Osteoblast (primary cell): Measurements from ENCODE around the gene CETP. TPM values are rescaled to one million over a fixed set of nuclear protein-coding genes. Genes with fewer than 3 reads are reported as not detected.

Experiments used
- DNase-seq: peaks from one replicate; pipeline ENCODE4 v3.0.0; 2011; ENCODE audit warnings: low spot score, mixed read lengths; ENCODE audit not compliant: insufficient read length; ENCODE audit errors: missing footprints
- H2AFZ ChIP-seq: 2 replicates; pipeline ENCODE4 v1.6.0; 2011; ENCODE audit warnings: mild to moderate bottlenecking, low read length
- H3K27ac ChIP-seq: 2 replicates; pipeline ENCODE4 v1.5.1; 2011; ENCODE audit warnings: mild to moderate bottlenecking, low read depth, low read length, moderate library complexity
- H3K27me3 ChIP-seq: 2 replicates; pipeline ENCODE4 v1.6.0; 2012; ENCODE audit warnings: mild to moderate bottlenecking, control low read depth, inconsistent platforms, low read length, moderate library complexity; ENCODE audit not compliant: insufficient read depth
- H3K36me3 ChIP-seq: 2 replicates; pipeline ENCODE4 v1.5.1; 2011; ENCODE audit warnings: mild to moderate bottlenecking, low read length, control low read depth, moderate library complexity; ENCODE audit not compliant: insufficient read depth
- H3K4me1 ChIP-seq: 2 replicates; pipeline ENCODE4 v1.5.1; 2011; ENCODE audit warnings: mild to moderate bottlenecking, low read length, control low read depth, moderate library complexity; ENCODE audit not compliant: insufficient read depth
- H3K4me2 ChIP-seq: 2 replicates; pipeline ENCODE4 v1.6.0; 2011; ENCODE audit warnings: mild to moderate bottlenecking, low read length; ENCODE audit not compliant: insufficient read depth
- H3K4me3 ChIP-seq: fragments of 200-600 bp; sonication (generic); 3 replicates; pipeline ENCODE4 v1.5.1; 2012; ENCODE audit warnings: mild to moderate bottlenecking, low read length, inconsistent platforms; ENCODE audit not compliant: insufficient read depth
- H3K79me2 ChIP-seq: 2 replicates; pipeline ENCODE4 v1.6.0; 2012; ENCODE audit warnings: mild to moderate bottlenecking, low read length, control low read depth, inconsistent platforms; ENCODE audit not compliant: insufficient read depth
- H3K9me3 ChIP-seq: 2 replicates; pipeline ENCODE4 v1.5.1; 2011; ENCODE audit warnings: low read depth, low read length, control low read depth
- H4K20me1 ChIP-seq: 2 replicates; pipeline ENCODE4 v1.6.0; 2012; ENCODE audit warnings: mild to moderate bottlenecking, low read length, control low read depth; ENCODE audit not compliant: insufficient read depth
- total RNA-seq: library from RNA; depleted of rRNA; stranded (reverse); fragments of >200 nt; gene quantifications from 2 replicates; pipeline ENCODE4 v1.2.3, GENCODE V29; 2012
- TF ChIP-seq, protein P1 (sequence below): IDR thresholded peaks from 2 replicates; pipeline ENCODE4 v1.5.1; 2011; ENCODE audit warnings: mild to moderate bottlenecking, low read depth, low read length, moderate library complexity; ENCODE audit errors: extremely low read depth

The CETP gene
- total RNA-seq, 1 donor = not detected

DNA sequence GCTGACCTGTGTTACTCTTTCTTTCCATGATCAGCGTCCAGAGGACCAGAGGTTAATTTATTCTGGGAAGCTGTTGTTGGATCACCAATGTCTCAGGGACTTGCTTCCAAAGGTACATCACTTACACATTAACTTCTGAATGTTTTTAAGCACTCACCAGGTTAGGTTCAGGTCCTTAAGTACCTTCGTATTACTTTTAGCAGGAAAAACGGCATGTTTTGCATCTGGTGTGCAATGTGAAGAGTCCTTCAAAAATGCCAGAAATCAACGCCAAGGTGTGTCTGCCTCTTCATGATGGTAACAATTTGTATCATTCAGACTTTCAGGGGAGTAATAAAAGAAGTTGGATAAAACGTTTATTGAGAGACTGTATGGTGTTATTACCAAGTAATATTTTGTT lies 26.5 kb upstream of the CETP start:
- DNase-seq = no peak
- H3K36me3 ChIP-seq = peaks cover 66% of the 10 kb centered on the region
- peaks cover 57% of the 10 kb centered on the region for H4K20me1 ChIP-seq
- no peak overlapping the region for H2AFZ ChIP-seq
- peaks cover 56% of the 10 kb centered on the region for H3K79me2 ChIP-seq
- no peaks in the 10 kb centered on the region for H3K27me3 ChIP-seq
- H3K4me1 ChIP-seq = peaks cover 30% of the 10 kb centered on the region
- peak overlapping the region; percentile 92 for H3K4me3 ChIP-seq
- peak overlapping the region; percentile 0 for H3K27ac ChIP-seq
- peak overlapping the region; percentile 99 for H3K4me2 ChIP-seq
- no peaks in the 10 kb centered on the region for H3K9me3 ChIP-seq
- TF ChIP-seq, protein P1, sequence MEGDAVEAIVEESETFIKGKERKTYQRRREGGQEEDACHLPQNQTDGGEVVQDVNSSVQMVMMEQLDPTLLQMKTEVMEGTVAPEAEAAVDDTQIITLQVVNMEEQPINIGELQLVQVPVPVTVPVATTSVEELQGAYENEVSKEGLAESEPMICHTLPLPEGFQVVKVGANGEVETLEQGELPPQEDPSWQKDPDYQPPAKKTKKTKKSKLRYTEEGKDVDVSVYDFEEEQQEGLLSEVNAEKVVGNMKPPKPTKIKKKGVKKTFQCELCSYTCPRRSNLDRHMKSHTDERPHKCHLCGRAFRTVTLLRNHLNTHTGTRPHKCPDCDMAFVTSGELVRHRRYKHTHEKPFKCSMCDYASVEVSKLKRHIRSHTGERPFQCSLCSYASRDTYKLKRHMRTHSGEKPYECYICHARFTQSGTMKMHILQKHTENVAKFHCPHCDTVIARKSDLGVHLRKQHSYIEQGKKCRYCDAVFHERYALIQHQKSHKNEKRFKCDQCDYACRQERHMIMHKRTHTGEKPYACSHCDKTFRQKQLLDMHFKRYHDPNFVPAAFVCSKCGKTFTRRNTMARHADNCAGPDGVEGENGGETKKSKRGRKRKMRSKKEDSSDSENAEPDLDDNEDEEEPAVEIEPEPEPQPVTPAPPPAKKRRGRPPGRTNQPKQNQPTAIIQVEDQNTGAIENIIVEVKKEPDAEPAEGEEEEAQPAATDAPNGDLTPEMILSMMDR = no peak

DNA sequence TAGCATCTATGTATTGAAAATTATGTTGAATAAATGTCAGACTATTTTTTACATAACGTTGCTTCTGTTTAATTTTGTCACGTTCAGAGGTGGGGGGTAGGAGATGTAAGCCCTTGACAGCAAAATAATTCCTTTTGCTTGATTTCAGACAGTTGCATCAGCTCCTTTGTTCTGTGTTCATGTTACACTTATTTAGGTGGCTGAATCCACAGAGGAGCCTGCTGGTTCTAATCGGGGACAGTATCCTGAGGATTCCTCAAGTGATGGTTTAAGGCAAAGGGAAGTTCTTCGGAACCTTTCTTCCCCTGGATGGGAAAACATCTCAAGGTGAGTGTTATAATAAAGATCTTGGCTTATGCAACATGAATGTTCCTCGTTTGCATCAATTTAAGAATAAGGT lies 25.3 kb upstream of the CETP start:
- Histone ChIP-seq H3K4me1 (peaks cover 27% of the 10 kb centered on the region), H3K4me2 (no peak overlapping the region), H2AFZ (no peak overlapping the region), H3K36me3 (peaks cover 79% of the 10 kb centered on the region), H3K79me2 (peaks cover 55% of the 10 kb centered on the region), H3K4me3 (peak overlapping the region; percentile 5), H4K20me1 (peaks cover 64% of the 10 kb centered on the region), H3K27ac (no peak overlapping the region), H3K27me3 (no peaks in the 10 kb centered on the region), H3K9me3 (no peaks in the 10 kb centered on the region)
- no peak for DNase-seq
- TF ChIP-seq, protein P1 = no peak

DNA sequence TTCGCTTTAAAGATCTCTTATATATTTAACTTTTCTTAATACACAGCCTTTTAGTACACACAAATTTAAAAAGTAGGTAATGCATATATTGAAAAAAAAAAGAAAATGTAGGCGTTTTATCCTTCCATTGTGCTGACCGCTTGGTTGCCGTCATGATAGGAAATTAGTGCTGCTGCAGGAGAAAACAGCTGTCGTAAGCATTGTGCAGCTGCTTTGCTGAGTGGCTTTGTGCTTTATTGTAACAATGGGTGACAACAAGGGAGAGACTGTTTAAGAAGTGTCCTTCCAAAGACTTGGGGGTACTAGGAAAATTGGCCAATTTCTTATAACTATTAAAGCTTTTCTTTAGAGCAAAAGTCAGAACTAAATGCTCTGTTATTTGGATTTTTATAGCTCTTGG lies 24.8 kb upstream of the CETP start:
- Histone ChIP-seq H3K9me3 (no peaks in the 10 kb centered on the region), H3K36me3 (peaks cover 83% of the 10 kb centered on the region), H3K4me2 (no peak overlapping the region), H4K20me1 (peaks cover 68% of the 10 kb centered on the region), H3K4me1 (peaks cover 25% of the 10 kb centered on the region), H3K4me3 (no peak overlapping the region), H3K27ac (no peak overlapping the region), H2AFZ (no peak overlapping the region), H3K27me3 (no peaks in the 10 kb centered on the region), H3K79me2 (peaks cover 54% of the 10 kb centered on the region)
- DNase-seq = no peak
- TF ChIP-seq, protein P1 = no peak

DNA sequence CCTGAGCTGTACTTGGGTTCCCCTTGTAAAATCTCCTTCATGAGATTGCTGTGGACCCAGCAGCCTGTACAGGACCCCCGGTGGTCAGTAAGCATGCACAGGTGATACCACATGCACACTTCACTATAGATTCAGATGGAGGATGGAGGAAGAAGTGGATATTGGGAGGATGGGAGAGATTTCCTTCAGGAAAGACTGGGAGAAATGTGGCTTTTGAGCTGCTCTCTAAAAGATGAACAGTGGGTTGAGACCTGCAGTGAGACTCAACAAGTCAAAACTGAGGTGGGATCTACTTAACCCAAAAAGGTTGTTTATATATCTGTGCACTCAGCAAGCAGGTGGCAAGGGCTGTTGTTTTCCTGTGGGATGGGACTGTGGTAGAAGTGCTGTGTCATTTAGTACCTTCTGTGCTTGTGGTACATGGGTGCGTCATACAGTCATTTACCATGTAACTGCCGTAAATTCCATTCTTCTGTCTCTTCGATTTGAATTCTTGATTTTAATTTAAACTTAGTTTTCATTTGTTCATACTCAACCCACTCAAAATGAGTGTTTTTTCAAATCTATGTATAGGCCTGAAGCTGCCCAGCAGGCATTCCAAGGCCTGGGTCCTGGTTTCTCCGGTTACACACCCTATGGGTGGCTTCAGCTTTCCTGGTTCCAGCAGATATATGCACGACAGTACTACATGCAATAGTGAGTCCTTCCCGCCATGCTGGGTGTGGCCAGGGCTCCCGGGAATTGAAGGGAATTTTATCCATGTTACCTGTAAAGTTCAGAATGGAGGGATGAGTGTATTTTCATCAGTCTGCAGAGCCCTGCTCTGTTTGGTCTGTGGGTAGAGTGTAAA lies 22.9 kb upstream of the CETP start:
- H3K27ac ChIP-seq = peak overlapping the region; percentile 1
- H3K4me2 ChIP-seq = no peak overlapping the region
- TF ChIP-seq, protein P1 = no peak

More for the DNA sequence above, 22.9 kb upstream of the CETP start:
- Histone ChIP-seq H3K79me2 (peaks cover 34% of the 10 kb centered on the region), H3K9me3 (no peaks in the 10 kb centered on the region), H2AFZ (no peak overlapping the region), H3K4me3 (no peak overlapping the region), H3K27me3 (no peaks in the 10 kb centered on the region), H3K4me1 (peaks cover 26% of the 10 kb centered on the region), H3K36me3 (peaks cover 94% of the 10 kb centered on the region), H4K20me1 (peaks cover 67% of the 10 kb centered on the region)
- no peak for DNase-seq
